Measurements from ENCODE around the gene NECAP2. TPM values are rescaled to one million over a fixed set of nuclear protein-coding genes. Genes with fewer than 3 reads are reported as not detected.
A peak's percentile ranks its signal among the peaks of the same experiment; 100 is the strongest.
"Not testable (repeated sequence)": the region's sequence is repeated elsewhere in the genome, so short reads cannot be mapped to it uniquely, and the experiment has no call there.

The NECAP2 gene
- total and polyA plus RNA-seq, 2 donors (not counting 3 experiments of a cell fraction or from before 2014, with no cell fraction given), result 101 to 148 TPM

GRCh38 chr1:16503494-16503893, 63.0 kb downstream of the NECAP2 start:
- Histone ChIP-seq H2AFZ (ENCODE audit: low read depth, low read length) (no peak overlapping the region), H3K27me3 (ENCODE audit: control insufficient read depth in 2 of 2, insufficient read depth in 2 of 2, low read length in 2 of 2) (no peaks in the 10 kb centered on the region), H3K4me1 (ENCODE audit: control insufficient read depth, extremely low read depth, insufficient read depth, low read length) (no peaks in the 10 kb centered on the region), H3K79me2 (ENCODE audit: control insufficient read depth, insufficient read depth, low read length) (no peaks in the 10 kb centered on the region), H3K9me3 (replicated peaks; ENCODE audit: control insufficient read depth, insufficient read depth, low read length) (no peaks in the 10 kb centered on the region), H4K20me1 (replicated peaks; ENCODE audit: control insufficient read depth, extremely low read depth, insufficient read depth, low read length) (no peaks in the 10 kb centered on the region), H3K9me1 (replicated peaks; ENCODE audit: control insufficient read depth, extremely low read depth, insufficient read depth, low read length) (no peaks in the 10 kb centered on the region), H3K9ac (replicated peaks; ENCODE audit: extremely low read depth, insufficient read depth, low read length) (no peak overlapping the region), H3K4me3 (replicated peaks in 1 of 3; ENCODE audit: insufficient read depth in 1 of 3, low read depth in 1 of 3, low read length in 3 of 3) (no peak overlapping the region), H3K4me2 (ENCODE audit: insufficient read depth, low read length) (no peak overlapping the region), H3K27ac (ENCODE audit: insufficient read depth, low read depth, low read length) (no peak overlapping the region), H3K36me3 (ENCODE audit: control insufficient read depth in 2 of 2, extremely low read depth in 1 of 2, insufficient read depth in 2 of 2, low read length in 2 of 2) (no peaks in the 10 kb centered on the region)
- TF ChIP-seq, protein P1, sequence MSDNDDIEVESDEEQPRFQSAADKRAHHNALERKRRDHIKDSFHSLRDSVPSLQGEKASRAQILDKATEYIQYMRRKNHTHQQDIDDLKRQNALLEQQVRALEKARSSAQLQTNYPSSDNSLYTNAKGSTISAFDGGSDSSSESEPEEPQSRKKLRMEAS (IDR thresholded peaks at IDR 0.05; ENCODE audit: insufficient read depth, insufficient read length), result no peak
- TF ChIP-seq, protein P2, sequence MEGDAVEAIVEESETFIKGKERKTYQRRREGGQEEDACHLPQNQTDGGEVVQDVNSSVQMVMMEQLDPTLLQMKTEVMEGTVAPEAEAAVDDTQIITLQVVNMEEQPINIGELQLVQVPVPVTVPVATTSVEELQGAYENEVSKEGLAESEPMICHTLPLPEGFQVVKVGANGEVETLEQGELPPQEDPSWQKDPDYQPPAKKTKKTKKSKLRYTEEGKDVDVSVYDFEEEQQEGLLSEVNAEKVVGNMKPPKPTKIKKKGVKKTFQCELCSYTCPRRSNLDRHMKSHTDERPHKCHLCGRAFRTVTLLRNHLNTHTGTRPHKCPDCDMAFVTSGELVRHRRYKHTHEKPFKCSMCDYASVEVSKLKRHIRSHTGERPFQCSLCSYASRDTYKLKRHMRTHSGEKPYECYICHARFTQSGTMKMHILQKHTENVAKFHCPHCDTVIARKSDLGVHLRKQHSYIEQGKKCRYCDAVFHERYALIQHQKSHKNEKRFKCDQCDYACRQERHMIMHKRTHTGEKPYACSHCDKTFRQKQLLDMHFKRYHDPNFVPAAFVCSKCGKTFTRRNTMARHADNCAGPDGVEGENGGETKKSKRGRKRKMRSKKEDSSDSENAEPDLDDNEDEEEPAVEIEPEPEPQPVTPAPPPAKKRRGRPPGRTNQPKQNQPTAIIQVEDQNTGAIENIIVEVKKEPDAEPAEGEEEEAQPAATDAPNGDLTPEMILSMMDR (IDR thresholded peaks at IDR 0.05; ENCODE audit: extremely low read depth in 1 of 2, insufficient read depth in 1 of 2, low read depth in 1 of 2, low read length in 2 of 2), result no peak
- TF ChIP-seq GATA2 (IDR thresholded peaks at IDR 0.05; ENCODE audit: insufficient read depth, insufficient read length, low read depth, low read length) (no peak), JUN (IDR thresholded peaks at IDR 0.05; ENCODE audit: borderline replicate concordance, insufficient read depth, insufficient read length, low read depth) (no peak), FOS (IDR thresholded peaks at IDR 0.05; ENCODE audit: borderline replicate concordance, insufficient read depth, low read length) (no peak), POLR2A (IDR thresholded peaks at IDR 0.05; ENCODE audit: low read depth, low read length) (no peak), POLR2AphosphoS5 (IDR thresholded peaks at IDR 0.05; ENCODE audit: insufficient read depth, low read depth, low read length) (no peak), MYC (IDR thresholded peaks at IDR 0.05; ENCODE audit: low read depth, low read length) (no peak), EZH2 (IDR thresholded peaks at IDR 0.05; ENCODE audit: borderline replicate concordance, low read depth, low read length, severe bottlenecking) (no peak)
- ChIA-PET POLR2A (no interaction called here), CTCF (no interaction called here)
- intact Hi-C loops (cut with micrococcal nuclease) (no loop called here), dilution Hi-C loops (cut with MboI; ENCODE audit: extremely low pct_ligation_motif_present, low sequenced_read_pairs) (no loop called here)
- no TSS peak for BruUV-seq (replicated peaks)
- no peak for FAIRE-seq
- no peak for DNase-seq (ENCODE audit: low read depth, low spot score)

DNA sequence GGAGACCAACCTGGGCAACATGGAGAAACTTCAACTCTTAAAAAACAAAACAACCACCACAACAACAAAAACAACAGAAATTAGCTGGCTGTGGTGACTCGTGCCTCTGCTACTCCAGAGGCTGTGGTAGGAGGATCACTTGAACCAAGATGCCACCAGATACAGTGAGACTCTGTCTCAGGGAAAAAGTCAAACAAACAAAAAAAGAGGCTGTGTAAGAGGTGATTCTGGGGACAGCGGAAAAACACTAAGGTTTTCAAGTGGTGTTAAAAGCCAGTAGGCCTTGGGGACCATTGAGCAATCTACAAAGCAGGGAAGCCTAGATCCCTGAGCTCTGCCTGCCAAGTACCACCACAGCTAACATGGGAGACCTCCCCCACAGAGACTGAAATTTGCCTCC, 65.3 kb downstream of the NECAP2 start:
- intact Hi-C loops (cut with micrococcal nuclease); DNase-seq (ENCODE audit: low read depth, low spot score); CTCF ChIA-PET; H3K27me3 ChIP-seq (ENCODE audit: control insufficient read depth in 2 of 2, insufficient read depth in 2 of 2, low read length in 2 of 2); BruUV-seq (replicated peaks); H4K20me1 ChIP-seq (replicated peaks; ENCODE audit: control insufficient read depth, extremely low read depth, insufficient read depth, low read length); H3K9ac ChIP-seq (replicated peaks; ENCODE audit: extremely low read depth, insufficient read depth, low read length); H2AFZ ChIP-seq (ENCODE audit: low read depth, low read length); POLR2A ChIA-PET; H3K4me2 ChIP-seq (ENCODE audit: insufficient read depth, low read length); H3K4me1 ChIP-seq (ENCODE audit: control insufficient read depth, extremely low read depth, insufficient read depth, low read length); FAIRE-seq; H3K79me2 ChIP-seq (ENCODE audit: control insufficient read depth, insufficient read depth, low read length); H3K9me1 ChIP-seq (replicated peaks; ENCODE audit: control insufficient read depth, extremely low read depth, insufficient read depth, low read length); H3K27ac ChIP-seq (ENCODE audit: insufficient read depth, low read depth, low read length); H3K36me3 ChIP-seq (ENCODE audit: control insufficient read depth in 2 of 2, extremely low read depth in 1 of 2, insufficient read depth in 2 of 2, low read length in 2 of 2); dilution Hi-C loops (cut with MboI; ENCODE audit: extremely low pct_ligation_motif_present, low sequenced_read_pairs); H3K4me3 ChIP-seq (replicated peaks in 1 of 3; ENCODE audit: insufficient read depth in 1 of 3, low read depth in 1 of 3, low read length in 3 of 3); H3K9me3 ChIP-seq (replicated peaks; ENCODE audit: control insufficient read depth, insufficient read depth, low read length): not testable (repeated sequence)

GRCh38 chr1:16506364-16507136, 66.0 kb downstream of the NECAP2 start:
- H3K36me3 ChIP-seq (ENCODE audit: control insufficient read depth in 2 of 2, extremely low read depth in 1 of 2, insufficient read depth in 2 of 2, low read length in 2 of 2); H3K9me3 ChIP-seq (replicated peaks; ENCODE audit: control insufficient read depth, insufficient read depth, low read length); POLR2A ChIA-PET; intact Hi-C loops (cut with micrococcal nuclease); H3K4me3 ChIP-seq (replicated peaks in 1 of 3; ENCODE audit: insufficient read depth in 1 of 3, low read depth in 1 of 3, low read length in 3 of 3); H2AFZ ChIP-seq (ENCODE audit: low read depth, low read length); H3K9me1 ChIP-seq (replicated peaks; ENCODE audit: control insufficient read depth, extremely low read depth, insufficient read depth, low read length); BruUV-seq (replicated peaks); FAIRE-seq; dilution Hi-C loops (cut with MboI; ENCODE audit: extremely low pct_ligation_motif_present, low sequenced_read_pairs); CTCF ChIA-PET; H3K27ac ChIP-seq (ENCODE audit: insufficient read depth, low read depth, low read length); H3K79me2 ChIP-seq (ENCODE audit: control insufficient read depth, insufficient read depth, low read length); H3K27me3 ChIP-seq (ENCODE audit: control insufficient read depth in 2 of 2, insufficient read depth in 2 of 2, low read length in 2 of 2); H3K4me2 ChIP-seq (ENCODE audit: insufficient read depth, low read length); H4K20me1 ChIP-seq (replicated peaks; ENCODE audit: control insufficient read depth, extremely low read depth, insufficient read depth, low read length); H3K9ac ChIP-seq (replicated peaks; ENCODE audit: extremely low read depth, insufficient read depth, low read length); H3K4me1 ChIP-seq (ENCODE audit: control insufficient read depth, extremely low read depth, insufficient read depth, low read length): not testable (repeated sequence)
- peak; percentile 11 for DNase-seq (ENCODE audit: low read depth, low spot score)
